ENCODE results near the gene PIBF1.

Gene PIBF1

GRCh38 chr13:72953391-72953965 is 171.5 kb downstream of the PIBF1 start:
- H3K4me3 ChIP-seq (ENCODE audit: low read length in 2 of 2): peak overlapping the region in 1 of 2 donors; percentile 3
- peaks cover 5 to 9% of the 10 kb centered on the region in 2 donors for H3K4me1 ChIP-seq (ENCODE audit: control insufficient read depth in 2 of 2, insufficient read depth in 2 of 2, low read length in 2 of 2)
- peaks cover 0 to 10% of the 10 kb centered on the region in 2 donors for H3K36me3 ChIP-seq (ENCODE audit: control insufficient read depth in 2 of 2, insufficient read depth in 2 of 2, low read length in 2 of 2)
- no peaks in the 10 kb centered on the region for H3K27me3 ChIP-seq (ENCODE audit: control insufficient read depth in 2 of 2, insufficient read depth in 2 of 2, low read length in 2 of 2)
- H3K27ac ChIP-seq (ENCODE audit: low read depth in 2 of 2, low read length in 2 of 2): no peak overlapping the region
- no peak overlapping the region for H3K9ac ChIP-seq (ENCODE audit: low read depth in 1 of 2, low read length in 2 of 2)
- no peaks in the 10 kb centered on the region for H3K9me3 ChIP-seq (ENCODE audit: control insufficient read depth in 2 of 2, low read length in 2 of 2)

- Histone ChIP-seq H3K27me3 (ENCODE audit: control insufficient read depth in 2 of 2, insufficient read depth in 2 of 2, low read length in 2 of 2) (no peaks in the 10 kb centered on the region), H3K9ac (ENCODE audit: low read depth in 1 of 2, low read length in 2 of 2) (no peak overlapping the region), H3K9me3 (ENCODE audit: control insufficient read depth in 2 of 2, low read length in 2 of 2) (no peaks in the 10 kb centered on the region), H3K4me1 (ENCODE audit: control insufficient read depth in 2 of 2, insufficient read depth in 2 of 2, low read length in 2 of 2) (no peaks in the 10 kb centered on the region), H3K36me3 (ENCODE audit: control insufficient read depth in 2 of 2, insufficient read depth in 2 of 2, low read length in 2 of 2) (peaks cover 0 to 10% of the 10 kb centered on the region in 2 donors), H3K4me3 (ENCODE audit: low read length in 2 of 2) (no peak overlapping the region), H3K27ac (ENCODE audit: low read depth in 2 of 2, low read length in 2 of 2) (no peak overlapping the region)
These were observed 177.7 kb downstream of the PIBF1 start for GRCh38 chr13:72959643-72960042.

- Histone ChIP-seq H3K27ac (ENCODE audit: low read depth in 2 of 2, low read length in 2 of 2) (no peak overlapping the region), H3K9ac (ENCODE audit: low read depth in 1 of 2, low read length in 2 of 2) (no peak overlapping the region), H3K4me1 (ENCODE audit: control insufficient read depth in 2 of 2, insufficient read depth in 2 of 2, low read length in 2 of 2) (no peaks in the 10 kb centered on the region), H3K27me3 (ENCODE audit: control insufficient read depth in 2 of 2, insufficient read depth in 2 of 2, low read length in 2 of 2) (no peaks in the 10 kb centered on the region), H3K4me3 (ENCODE audit: low read length in 2 of 2) (no peak overlapping the region), H3K36me3 (ENCODE audit: control insufficient read depth in 2 of 2, insufficient read depth in 2 of 2, low read length in 2 of 2) (peaks cover 0 to 10% of the 10 kb centered on the region in 2 donors), H3K9me3 (ENCODE audit: control insufficient read depth in 2 of 2, low read length in 2 of 2) (no peaks in the 10 kb centered on the region)
These were observed 178.2 kb downstream of the PIBF1 start for GRCh38 chr13:72960114-72960513.

GRCh38 chr13:72960541-72960940 is 178.6 kb downstream of the PIBF1 start:
- peak overlapping the region in 1 of 2 donors; percentile 17 for H3K9ac ChIP-seq (ENCODE audit: low read depth in 1 of 2, low read length in 2 of 2)
- no peaks in the 10 kb centered on the region for H3K27me3 ChIP-seq (ENCODE audit: control insufficient read depth in 2 of 2, insufficient read depth in 2 of 2, low read length in 2 of 2)
- H3K27ac ChIP-seq (ENCODE audit: low read depth in 2 of 2, low read length in 2 of 2): no peak overlapping the region
- no peaks in the 10 kb centered on the region for H3K9me3 ChIP-seq (ENCODE audit: control insufficient read depth in 2 of 2, low read length in 2 of 2)
- no peaks in the 10 kb centered on the region for H3K4me1 ChIP-seq (ENCODE audit: control insufficient read depth in 2 of 2, insufficient read depth in 2 of 2, low read length in 2 of 2)
- H3K4me3 ChIP-seq (ENCODE audit: low read length in 2 of 2): no peak overlapping the region
- peaks cover 0 to 10% of the 10 kb centered on the region in 2 donors for H3K36me3 ChIP-seq (ENCODE audit: control insufficient read depth in 2 of 2, insufficient read depth in 2 of 2, low read length in 2 of 2)

GRCh38 chr13:72963762-72964161 is 181.8 kb downstream of the PIBF1 start:
- H3K27me3 ChIP-seq (ENCODE audit: control insufficient read depth in 2 of 2, insufficient read depth in 2 of 2, low read length in 2 of 2): no peaks in the 10 kb centered on the region
- H3K9me3 ChIP-seq (ENCODE audit: control insufficient read depth in 2 of 2, low read length in 2 of 2): no peaks in the 10 kb centered on the region
- no peak overlapping the region for H3K4me3 ChIP-seq (ENCODE audit: low read length in 2 of 2)
- H3K27ac ChIP-seq (ENCODE audit: low read depth in 2 of 2, low read length in 2 of 2): no peak overlapping the region
- no peaks in the 10 kb centered on the region for H3K4me1 ChIP-seq (ENCODE audit: control insufficient read depth in 2 of 2, insufficient read depth in 2 of 2, low read length in 2 of 2)
- H3K36me3 ChIP-seq (ENCODE audit: control insufficient read depth in 2 of 2, insufficient read depth in 2 of 2, low read length in 2 of 2): no peaks in the 10 kb centered on the region
- H3K9ac ChIP-seq (ENCODE audit: low read depth in 1 of 2, low read length in 2 of 2): no peak overlapping the region

- Histone ChIP-seq H3K9ac (ENCODE audit: low read depth in 1 of 2, low read length in 2 of 2) (peak overlapping the region in 1 of 2 donors; percentile 10), H3K27ac (ENCODE audit: low read depth in 2 of 2, low read length in 2 of 2) (peak overlapping the region; percentile 43 to 47), H3K9me3 (ENCODE audit: control insufficient read depth in 2 of 2, low read length in 2 of 2) (no peaks in the 10 kb centered on the region), H3K4me1 (ENCODE audit: control insufficient read depth in 2 of 2, insufficient read depth in 2 of 2, low read length in 2 of 2) (peaks cover 0 to 2% of the 10 kb centered on the region in 2 donors), H3K36me3 (ENCODE audit: control insufficient read depth in 2 of 2, insufficient read depth in 2 of 2, low read length in 2 of 2) (peaks cover 0 to 2% of the 10 kb centered on the region in 2 donors), H3K27me3 (ENCODE audit: control insufficient read depth in 2 of 2, insufficient read depth in 2 of 2, low read length in 2 of 2) (no peaks in the 10 kb centered on the region), H3K4me3 (ENCODE audit: low read length in 2 of 2) (peak overlapping the region; percentile 39 to 57)
These were observed 188.5 kb downstream of the PIBF1 start for GRCh38 chr13:72970301-72970880.

- no peaks in the 10 kb centered on the region for H3K27me3 ChIP-seq (ENCODE audit: control insufficient read depth in 2 of 2, insufficient read depth in 2 of 2, low read length in 2 of 2)
- H3K4me3 ChIP-seq (ENCODE audit: low read length in 2 of 2): peak overlapping the region in 1 of 2 donors; percentile 57
- peaks cover 0 to 2% of the 10 kb centered on the region in 2 donors for H3K4me1 ChIP-seq (ENCODE audit: control insufficient read depth in 2 of 2, insufficient read depth in 2 of 2, low read length in 2 of 2)
- H3K9me3 ChIP-seq (ENCODE audit: control insufficient read depth in 2 of 2, low read length in 2 of 2): no peaks in the 10 kb centered on the region
- no peak overlapping the region for H3K9ac ChIP-seq (ENCODE audit: low read depth in 1 of 2, low read length in 2 of 2)
- peaks cover 0 to 3% of the 10 kb centered on the region in 2 donors for H3K36me3 ChIP-seq (ENCODE audit: control insufficient read depth in 2 of 2, insufficient read depth in 2 of 2, low read length in 2 of 2)
- H3K27ac ChIP-seq (ENCODE audit: low read depth in 2 of 2, low read length in 2 of 2): peak overlapping the region; percentile 29 to 43
These were observed 189.0 kb downstream of the PIBF1 start for GRCh38 chr13:72970956-72971355.

GRCh38 chr13:72973234-72973633 is 191.3 kb downstream of the PIBF1 start:
- no peaks in the 10 kb centered on the region for H3K9me3 ChIP-seq (ENCODE audit: control insufficient read depth in 2 of 2, low read length in 2 of 2)
- H3K4me3 ChIP-seq (ENCODE audit: low read length in 2 of 2): no peak overlapping the region
- H3K9ac ChIP-seq (ENCODE audit: low read depth in 1 of 2, low read length in 2 of 2): no peak overlapping the region
- H3K4me1 ChIP-seq (ENCODE audit: control insufficient read depth in 2 of 2, insufficient read depth in 2 of 2, low read length in 2 of 2): peaks cover 0 to 2% of the 10 kb centered on the region in 2 donors
- no peaks in the 10 kb centered on the region for H3K27me3 ChIP-seq (ENCODE audit: control insufficient read depth in 2 of 2, insufficient read depth in 2 of 2, low read length in 2 of 2)
- H3K27ac ChIP-seq (ENCODE audit: low read depth in 2 of 2, low read length in 2 of 2): no peak overlapping the region
- H3K36me3 ChIP-seq (ENCODE audit: control insufficient read depth in 2 of 2, insufficient read depth in 2 of 2, low read length in 2 of 2): peaks cover 0 to 6% of the 10 kb centered on the region in 2 donors

- peaks cover 0 to 4% of the 10 kb centered on the region in 2 donors for H3K4me1 ChIP-seq (ENCODE audit: control insufficient read depth in 2 of 2, insufficient read depth in 2 of 2, low read length in 2 of 2)
- no peaks in the 10 kb centered on the region for H3K27me3 ChIP-seq (ENCODE audit: control insufficient read depth in 2 of 2, insufficient read depth in 2 of 2, low read length in 2 of 2)
- H3K9ac ChIP-seq (ENCODE audit: low read depth in 1 of 2, low read length in 2 of 2): no peak overlapping the region
- no peak overlapping the region for H3K4me3 ChIP-seq (ENCODE audit: low read length in 2 of 2)
- H3K36me3 ChIP-seq (ENCODE audit: control insufficient read depth in 2 of 2, insufficient read depth in 2 of 2, low read length in 2 of 2): no peaks in the 10 kb centered on the region
- H3K27ac ChIP-seq (ENCODE audit: low read depth in 2 of 2, low read length in 2 of 2): peak overlapping the region in 1 of 2 donors; percentile 16
- no peaks in the 10 kb centered on the region for H3K9me3 ChIP-seq (ENCODE audit: control insufficient read depth in 2 of 2, low read length in 2 of 2)
These were observed 201.3 kb downstream of the PIBF1 start for GRCh38 chr13:72983085-72983768.

- Histone ChIP-seq H3K27ac (ENCODE audit: low read depth in 2 of 2, low read length in 2 of 2) (no peak overlapping the region), H3K9ac (ENCODE audit: low read depth in 1 of 2, low read length in 2 of 2) (no peak overlapping the region), H3K9me3 (ENCODE audit: control insufficient read depth in 2 of 2, low read length in 2 of 2) (no peaks in the 10 kb centered on the region), H3K4me3 (ENCODE audit: low read length in 2 of 2) (no peak overlapping the region), H3K4me1 (ENCODE audit: control insufficient read depth in 2 of 2, insufficient read depth in 2 of 2, low read length in 2 of 2) (peaks cover 0 to 4% of the 10 kb centered on the region in 2 donors), H3K27me3 (ENCODE audit: control insufficient read depth in 2 of 2, insufficient read depth in 2 of 2, low read length in 2 of 2) (no peaks in the 10 kb centered on the region), H3K36me3 (ENCODE audit: control insufficient read depth in 2 of 2, insufficient read depth in 2 of 2, low read length in 2 of 2) (no peaks in the 10 kb centered on the region)
These were observed 203.7 kb downstream of the PIBF1 start for GRCh38 chr13:72985610-72986009.

Data from mucosa of rectum (tissue), 2 donors.